SU-DHL-6 (cell line): ENCODE data around the gene NPAS3.

Experiments used
- H2AFZ ChIP-seq: fragments of 200-600 bp; sonication (generic); 2 replicates; pipeline ENCODE4 v1.6.1; 2014; ENCODE audit warnings: low read depth, mild to moderate bottlenecking, moderate library complexity, mixed read lengths, antibody characterized with exemption, low read length; ENCODE audit not compliant: severe bottlenecking
- H3F3A ChIP-seq: fragments of 200-600 bp; shearing (Covaris generic); 2 replicates; pipeline ENCODE4 v1.6.0; 2016; ENCODE audit warnings: antibody characterized with exemption, mild to moderate bottlenecking; ENCODE audit not compliant: insufficient read depth
- H3K27ac ChIP-seq: fragments of 200-600 bp; sonication (generic); 2 replicates; pipeline ENCODE4 v1.5.1; 2016; ENCODE audit warnings: low read depth, mild to moderate bottlenecking, low read length, moderate library complexity, mixed read lengths
- H3K27me3 ChIP-seq: fragments of 200-600 bp; sonication (generic), shearing (Covaris generic); 2 replicates; pipeline ENCODE4 v1.6.0; 2014; ENCODE audit warnings: mild to moderate bottlenecking, low read length
- H3K36me3 ChIP-seq: fragments of 200-600 bp; sonication (generic); 2 replicates; pipeline ENCODE4 v1.6.1; 2014; ENCODE audit warnings: mild to moderate bottlenecking, low read length, mixed read lengths
- H3K4me2 ChIP-seq: fragments of 300-600, 200-600 bp; shearing (Covaris generic), sonication (generic); 2 replicates; pipeline ENCODE4 v1.6.0; 2014; ENCODE audit warnings: low read length, low read depth, mild to moderate bottlenecking; ENCODE audit not compliant: poor library complexity, severe bottlenecking
- H3K4me3 ChIP-seq: fragments of 200-600 bp; sonication (generic); 2 replicates; pipeline ENCODE4 v1.5.1; 2014; ENCODE audit warnings: antibody characterized with exemption, low read length, mild to moderate bottlenecking, mixed read lengths; ENCODE audit not compliant: insufficient read depth, poor library complexity, severe bottlenecking
- H3K79me2 ChIP-seq: fragments of 200-600 bp; sonication (generic); 2 replicates; pipeline ENCODE4 v1.6.1; 2014; ENCODE audit warnings: mild to moderate bottlenecking, low read length, moderate library complexity; ENCODE audit not compliant: insufficient read depth
- H3K9ac ChIP-seq: fragments of 200-600 bp; sonication (generic); 2 replicates; pipeline ENCODE4 v1.7.0; 2014; ENCODE audit warnings: mild to moderate bottlenecking, low read length
- H3K9me2 ChIP-seq: fragments of 200-600 bp; sonication (generic); replicated peaks from 2 replicates; pipeline ENCODE4 v1.6.1; 2014; ENCODE audit warnings: low read length; ENCODE audit not compliant: insufficient read depth
- H3K9me3 ChIP-seq: fragments of 200-600 bp; sonication (generic); 2 replicates; pipeline ENCODE4 v1.6.1; 2014; ENCODE audit warnings: low read length, mixed read lengths; ENCODE audit not compliant: insufficient read depth
- H4K20me1 ChIP-seq: fragments of 200-600 bp; sonication (generic); 2 replicates; pipeline ENCODE4 v1.6.1; 2014; ENCODE audit warnings: low read depth, mild to moderate bottlenecking, antibody characterized with exemption, low read length, moderate library complexity, mixed read lengths
- CTCF ChIP-seq: fragments of 200-600 bp; sonication (generic); IDR thresholded peaks from one replicate; pipeline ENCODE4 v1.5.1; 2017; ENCODE audit warnings: antibody characterized with exemption, mild to moderate bottlenecking, low read length, moderate library complexity; ENCODE audit not compliant: insufficient read depth, poor library complexity, severe bottlenecking
- EZH2phosphoT487 ChIP-seq: fragments of 200-600 bp; sonication (generic), shearing (Covaris generic); conservative IDR thresholded peaks from 2 replicates; pipeline ENCODE4 v1.6.1; 2018; ENCODE audit warnings: mild to moderate bottlenecking, antibody characterized with exemption, low read length, moderate library complexity, mixed read lengths

NPAS3 gene

GRCh38 chr14:33240466-33240865 lies 301.8 kb downstream of the NPAS3 start:
- H4K20me1 ChIP-seq = no peaks in the 10 kb centered on the region
- no peaks in the 10 kb centered on the region for H3K9me2 ChIP-seq
- H3K36me3 ChIP-seq = no peaks in the 10 kb centered on the region
- no peak overlapping the region for H3K4me3 ChIP-seq
- H3K27ac ChIP-seq = no peak overlapping the region
- TF ChIP-seq EZH2phosphoT487 (no peak), CTCF (no peak)
- no peaks in the 10 kb centered on the region for H3K27me3 ChIP-seq
- no peaks in the 10 kb centered on the region for H3F3A ChIP-seq
- no peak overlapping the region for H3K4me2 ChIP-seq
- no peak overlapping the region for H3K9ac ChIP-seq
- H3K9me3 ChIP-seq = no peaks in the 10 kb centered on the region
- H3K79me2 ChIP-seq = no peaks in the 10 kb centered on the region
- no peak overlapping the region for H2AFZ ChIP-seq

DNA sequence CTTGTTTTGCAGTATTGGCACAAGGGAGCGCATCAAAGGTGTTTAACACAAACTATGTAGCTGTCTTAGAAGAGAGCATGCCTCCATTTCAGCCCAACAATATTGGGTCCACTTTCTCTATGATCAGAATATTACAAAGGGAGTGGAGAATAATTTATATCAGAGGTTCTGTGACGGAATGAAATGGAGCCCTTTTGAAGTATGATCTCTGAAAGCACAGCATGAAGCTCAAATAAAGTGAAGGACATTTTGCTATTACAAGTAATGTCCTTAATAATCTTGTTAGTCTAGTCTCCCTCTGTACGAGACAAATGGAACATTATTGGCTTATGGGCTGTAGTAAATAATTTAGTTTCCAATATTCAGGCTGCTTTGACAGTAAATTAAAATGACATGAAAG lies 302.7 kb downstream of the NPAS3 start:
- Histone ChIP-seq H3K27ac (no peak overlapping the region), H3K27me3 (no peaks in the 10 kb centered on the region)
- TF ChIP-seq CTCF = no peak
- TF ChIP-seq EZH2phosphoT487 = no peak

DNA sequence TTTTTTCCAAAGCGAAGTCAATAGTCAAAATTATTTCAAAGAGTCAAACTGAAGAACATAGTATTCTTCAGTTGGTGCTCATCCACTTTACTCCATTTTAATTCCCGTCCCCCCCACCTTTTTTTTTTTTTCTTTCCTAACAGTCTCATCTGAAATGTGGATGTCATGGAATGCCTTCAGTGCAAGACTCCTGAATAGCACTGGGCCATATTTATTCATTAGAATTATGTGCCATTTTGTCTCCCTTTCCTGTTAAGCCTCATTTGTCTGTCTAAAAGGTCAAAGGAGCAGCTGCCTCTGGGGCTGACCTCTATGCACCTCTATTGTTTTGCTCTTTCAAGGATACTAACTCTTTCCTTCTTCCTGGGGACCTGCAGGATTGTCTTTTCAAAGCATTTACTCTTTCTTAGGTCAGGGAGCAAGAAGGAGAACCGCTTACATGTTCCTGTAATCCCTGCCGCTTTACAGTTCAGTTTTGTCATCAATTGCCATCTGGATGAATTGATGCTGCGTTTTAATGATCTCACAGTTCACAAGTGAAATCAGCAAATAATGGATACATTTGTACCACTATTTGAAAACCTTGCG lies 310.6 kb downstream of the NPAS3 start:
- no peaks in the 10 kb centered on the region for H4K20me1 ChIP-seq
- H3K9me3 ChIP-seq = no peaks in the 10 kb centered on the region
- no peaks in the 10 kb centered on the region for H3K79me2 ChIP-seq
- no peaks in the 10 kb centered on the region for H3K9me2 ChIP-seq
- TF ChIP-seq CTCF (no peak), EZH2phosphoT487 (no peak)
- H3F3A ChIP-seq = no peaks in the 10 kb centered on the region
- no peak overlapping the region for H2AFZ ChIP-seq
- H3K27me3 ChIP-seq = no peaks in the 10 kb centered on the region
- H3K4me2 ChIP-seq = no peak overlapping the region
- no peak overlapping the region for H3K9ac ChIP-seq
- no peak overlapping the region for H3K4me3 ChIP-seq
- H3K36me3 ChIP-seq = no peaks in the 10 kb centered on the region
- H3K27ac ChIP-seq = no peak overlapping the region

More for the DNA sequence above, 302.7 kb downstream of the NPAS3 start:
- H3F3A ChIP-seq = no peaks in the 10 kb centered on the region
- no peak overlapping the region for H3K4me2 ChIP-seq
- no peaks in the 10 kb centered on the region for H4K20me1 ChIP-seq
- H3K9me3 ChIP-seq = no peaks in the 10 kb centered on the region
- no peak overlapping the region for H3K9ac ChIP-seq
- H3K79me2 ChIP-seq = no peaks in the 10 kb centered on the region
- H2AFZ ChIP-seq = no peak overlapping the region
- H3K4me3 ChIP-seq = no peak overlapping the region
- no peaks in the 10 kb centered on the region for H3K9me2 ChIP-seq
- H3K36me3 ChIP-seq = no peaks in the 10 kb centered on the region
